Measurements from ENCODE around the gene CCDC89.

CCDC89 gene

GRCh38 chr11:85685820-85686459, at the start of gene CCDC89:
CCDC89 (minus strand) TSS chr11:85686195; CDS start chr11:85686130, 65 bp downstream.
- no peak for DNase-seq (ENCODE audit: low read depth in 2 of 2)

GRCh38 chr11:85732965-85733364, 47.0 kb upstream of the CCDC89 start:
- no peak for DNase-seq (ENCODE audit: low read depth in 2 of 2)

GRCh38 chr11:85726381-85726780, 40.4 kb upstream of the CCDC89 start:
- DNase-seq (ENCODE audit: low read depth in 2 of 2), result no peak

- DNase-seq (ENCODE audit: low read depth in 2 of 2), result no peak
These were observed 39.7 kb upstream of the CCDC89 start for GRCh38 chr11:85725510-85726258.

GRCh38 chr11:85724748-85725465, 38.9 kb upstream of the CCDC89 start:
- DNase-seq (ENCODE audit: low read depth in 2 of 2), result no peak

- no peak for DNase-seq (ENCODE audit: low read depth in 2 of 2)
These were observed 37.1 kb upstream of the CCDC89 start for GRCh38 chr11:85723088-85723487.

- DNase-seq (ENCODE audit: low read depth in 2 of 2), result no peak
These were observed 35.2 kb upstream of the CCDC89 start for GRCh38 chr11:85721191-85721590.

- no peak for DNase-seq (ENCODE audit: low read depth in 2 of 2)
These were observed 33.2 kb upstream of the CCDC89 start for GRCh38 chr11:85718991-85719807.

GRCh38 chr11:85718126-85718943, 32.3 kb upstream of the CCDC89 start:
- no peak for DNase-seq (ENCODE audit: low read depth in 2 of 2)

GRCh38 chr11:85717429-85717828, 31.4 kb upstream of the CCDC89 start:
- no peak for DNase-seq (ENCODE audit: low read depth in 2 of 2)

GRCh38 chr11:85712953-85713352, 27.0 kb upstream of the CCDC89 start:
- DNase-seq (ENCODE audit: low read depth in 2 of 2), result no peak

GRCh38 chr11:85710917-85711316, 24.9 kb upstream of the CCDC89 start:
- no peak for DNase-seq (ENCODE audit: low read depth in 2 of 2)

GRCh38 chr11:85709941-85710702, 24.1 kb upstream of the CCDC89 start:
- DNase-seq (ENCODE audit: low read depth in 2 of 2), result no peak

GRCh38 chr11:85705800-85706199, 19.8 kb upstream of the CCDC89 start:
- no peak for DNase-seq (ENCODE audit: low read depth in 2 of 2)

- no peak for DNase-seq (ENCODE audit: low read depth in 2 of 2)
These were observed 19.0 kb upstream of the CCDC89 start for GRCh38 chr11:85704967-85705366.

GRCh38 chr11:85699957-85700741, 14.2 kb upstream of the CCDC89 start:
- no peak for DNase-seq (ENCODE audit: low read depth in 2 of 2)

GRCh38 chr11:85698195-85698594, 12.2 kb upstream of the CCDC89 start:
- no peak for DNase-seq (ENCODE audit: low read depth in 2 of 2)

GRCh38 chr11:85697747-85698146, 11.8 kb upstream of the CCDC89 start:
- no peak for DNase-seq (ENCODE audit: low read depth in 2 of 2)

GRCh38 chr11:85695546-85695945, 9.6 kb upstream of the CCDC89 start:
- no peak for DNase-seq (ENCODE audit: low read depth in 2 of 2)

All from stimulated activated CD8-positive, alpha-beta memory T cell treated with anti-CD3 and anti-CD28 coated beads, Interleukin-7, amount 100 ng/mL, for 4 hours (primary cell).